Osteoblast (primary cell): ENCODE results near the gene CYP46A1. TPM values are rescaled to one million over a fixed set of nuclear protein-coding genes. Genes with fewer than 3 reads are reported as not detected.

Experiments
- DNase-seq: peaks from one replicate; pipeline ENCODE4 v3.0.0; 2011; ENCODE audit warnings: low spot score, mixed read lengths; ENCODE audit not compliant: insufficient read length; ENCODE audit errors: missing footprints
- H2AFZ ChIP-seq: 2 replicates; pipeline ENCODE4 v1.6.0; 2011; ENCODE audit warnings: mild to moderate bottlenecking, low read length
- H3K27ac ChIP-seq: 2 replicates; pipeline ENCODE4 v1.5.1; 2011; ENCODE audit warnings: mild to moderate bottlenecking, low read depth, low read length, moderate library complexity
- H3K27me3 ChIP-seq: 2 replicates; pipeline ENCODE4 v1.6.0; 2012; ENCODE audit warnings: mild to moderate bottlenecking, control low read depth, inconsistent platforms, low read length, moderate library complexity; ENCODE audit not compliant: insufficient read depth
- H3K36me3 ChIP-seq: 2 replicates; pipeline ENCODE4 v1.5.1; 2011; ENCODE audit warnings: mild to moderate bottlenecking, low read length, control low read depth, moderate library complexity; ENCODE audit not compliant: insufficient read depth
- H3K4me1 ChIP-seq: 2 replicates; pipeline ENCODE4 v1.5.1; 2011; ENCODE audit warnings: mild to moderate bottlenecking, low read length, control low read depth, moderate library complexity; ENCODE audit not compliant: insufficient read depth
- H3K4me2 ChIP-seq: 2 replicates; pipeline ENCODE4 v1.6.0; 2011; ENCODE audit warnings: mild to moderate bottlenecking, low read length; ENCODE audit not compliant: insufficient read depth
- H3K4me3 ChIP-seq: fragments of 200-600 bp; sonication (generic); 3 replicates; pipeline ENCODE4 v1.5.1; 2012; ENCODE audit warnings: mild to moderate bottlenecking, low read length, inconsistent platforms; ENCODE audit not compliant: insufficient read depth
- H3K79me2 ChIP-seq: 2 replicates; pipeline ENCODE4 v1.6.0; 2012; ENCODE audit warnings: mild to moderate bottlenecking, low read length, control low read depth, inconsistent platforms; ENCODE audit not compliant: insufficient read depth
- H3K9me3 ChIP-seq: 2 replicates; pipeline ENCODE4 v1.5.1; 2011; ENCODE audit warnings: low read depth, low read length, control low read depth
- H4K20me1 ChIP-seq: 2 replicates; pipeline ENCODE4 v1.6.0; 2012; ENCODE audit warnings: mild to moderate bottlenecking, low read length, control low read depth; ENCODE audit not compliant: insufficient read depth
- total RNA-seq: library from RNA; depleted of rRNA; stranded (reverse); fragments of >200 nt; gene quantifications from 2 replicates; pipeline ENCODE4 v1.2.3, GENCODE V29; 2012
- TF ChIP-seq, protein P1 (sequence below): IDR thresholded peaks from 2 replicates; pipeline ENCODE4 v1.5.1; 2011; ENCODE audit warnings: mild to moderate bottlenecking, low read depth, low read length, moderate library complexity; ENCODE audit errors: extremely low read depth

The CYP46A1 gene
- total RNA-seq, 1 donor: 0.36 TPM

- no peak overlapping the region for H2AFZ ChIP-seq
- no peak overlapping the region for H3K4me3 ChIP-seq
- no peaks in the 10 kb centered on the region for H3K9me3 ChIP-seq
- peak; percentile 54 for DNase-seq
- no peaks in the 10 kb centered on the region for H3K27me3 ChIP-seq
- H3K27ac ChIP-seq: no peak overlapping the region
- peaks cover 51% of the 10 kb centered on the region for H3K4me1 ChIP-seq
- H3K4me2 ChIP-seq: no peak overlapping the region
- no peaks in the 10 kb centered on the region for H4K20me1 ChIP-seq
- TF ChIP-seq, protein P1, sequence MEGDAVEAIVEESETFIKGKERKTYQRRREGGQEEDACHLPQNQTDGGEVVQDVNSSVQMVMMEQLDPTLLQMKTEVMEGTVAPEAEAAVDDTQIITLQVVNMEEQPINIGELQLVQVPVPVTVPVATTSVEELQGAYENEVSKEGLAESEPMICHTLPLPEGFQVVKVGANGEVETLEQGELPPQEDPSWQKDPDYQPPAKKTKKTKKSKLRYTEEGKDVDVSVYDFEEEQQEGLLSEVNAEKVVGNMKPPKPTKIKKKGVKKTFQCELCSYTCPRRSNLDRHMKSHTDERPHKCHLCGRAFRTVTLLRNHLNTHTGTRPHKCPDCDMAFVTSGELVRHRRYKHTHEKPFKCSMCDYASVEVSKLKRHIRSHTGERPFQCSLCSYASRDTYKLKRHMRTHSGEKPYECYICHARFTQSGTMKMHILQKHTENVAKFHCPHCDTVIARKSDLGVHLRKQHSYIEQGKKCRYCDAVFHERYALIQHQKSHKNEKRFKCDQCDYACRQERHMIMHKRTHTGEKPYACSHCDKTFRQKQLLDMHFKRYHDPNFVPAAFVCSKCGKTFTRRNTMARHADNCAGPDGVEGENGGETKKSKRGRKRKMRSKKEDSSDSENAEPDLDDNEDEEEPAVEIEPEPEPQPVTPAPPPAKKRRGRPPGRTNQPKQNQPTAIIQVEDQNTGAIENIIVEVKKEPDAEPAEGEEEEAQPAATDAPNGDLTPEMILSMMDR: no peak
- no peaks in the 10 kb centered on the region for H3K79me2 ChIP-seq
- H3K36me3 ChIP-seq: no peaks in the 10 kb centered on the region
These were observed 66.8 kb downstream of the CYP46A1 start for GRCh38 chr14:99750746-99751450.

GRCh38 chr14:99751539-99752485 lies 67.7 kb downstream of the CYP46A1 start:
- H3K27me3 ChIP-seq: no peaks in the 10 kb centered on the region
- H3K4me2 ChIP-seq: peak overlapping the region; percentile 61
- H2AFZ ChIP-seq: peak overlapping the region; percentile 67
- H4K20me1 ChIP-seq: no peaks in the 10 kb centered on the region
- H3K36me3 ChIP-seq: no peaks in the 10 kb centered on the region
- DNase-seq: peak; percentile 83
- peaks cover 51% of the 10 kb centered on the region for H3K4me1 ChIP-seq
- TF ChIP-seq, protein P1: no peak
- H3K79me2 ChIP-seq: no peaks in the 10 kb centered on the region
- peak overlapping the region; percentile 84 for H3K27ac ChIP-seq
- no peaks in the 10 kb centered on the region for H3K9me3 ChIP-seq
- H3K4me3 ChIP-seq: no peak overlapping the region

GRCh38 chr14:99752486-99753121 lies 68.5 kb downstream of the CYP46A1 start:
- TF ChIP-seq, protein P1: no peak
- H4K20me1 ChIP-seq: no peaks in the 10 kb centered on the region
- H3K4me2 ChIP-seq: peak overlapping the region; percentile 61
- peak; percentile 98 for DNase-seq
- H3K27me3 ChIP-seq: no peaks in the 10 kb centered on the region
- H3K4me1 ChIP-seq: peaks cover 55% of the 10 kb centered on the region
- H3K4me3 ChIP-seq: peak overlapping the region; percentile 46
- H2AFZ ChIP-seq: peak overlapping the region; percentile 67
- no peaks in the 10 kb centered on the region for H3K36me3 ChIP-seq
- no peaks in the 10 kb centered on the region for H3K9me3 ChIP-seq
- H3K27ac ChIP-seq: peak overlapping the region; percentile 84
- H3K79me2 ChIP-seq: no peaks in the 10 kb centered on the region
